Activated naive CD4-positive, alpha-beta T cell (primary cell): ENCODE results near the gene RNF17.

Experiments used
- DNase-seq, 4 experiments: peaks; one replicate each; lab custom pipeline; 2025; lab: John Stamatoyannopoulos, UW

Gene RNF17

GRCh38 chr13:24858953-24859352, 95.0 kb downstream of the RNF17 start:
- DNase-seq, result no peak

GRCh38 chr13:24860770-24861169, 96.8 kb downstream of the RNF17 start:
- DNase-seq, result no peak

- DNase-seq, result no peak
These were observed 97.8 kb downstream of the RNF17 start for GRCh38 chr13:24861617-24862362.

GRCh38 chr13:24863748-24864540, 100.0 kb downstream of the RNF17 start:
- no peak for DNase-seq

- DNase-seq, result no peak
These were observed 100.6 kb downstream of the RNF17 start for GRCh38 chr13:24864579-24864978.

- no peak for DNase-seq
These were observed 101.4 kb downstream of the RNF17 start for GRCh38 chr13:24865163-24865953.

GRCh38 chr13:24866488-24866887, 102.5 kb downstream of the RNF17 start:
- no peak for DNase-seq

GRCh38 chr13:24868874-24869273, 104.9 kb downstream of the RNF17 start:
- DNase-seq, result no peak

- DNase-seq, result no peak
These were observed 106.4 kb downstream of the RNF17 start for GRCh38 chr13:24870380-24870760.

GRCh38 chr13:24875566-24875965, 111.6 kb downstream of the RNF17 start:
- DNase-seq, result no peak

GRCh38 chr13:24877531-24877930, 113.6 kb downstream of the RNF17 start:
- DNase-seq, result no peak

GRCh38 chr13:24878340-24878739, 114.4 kb downstream of the RNF17 start:
- no peak for DNase-seq

GRCh38 chr13:24882665-24883064, 118.7 kb downstream of the RNF17 start:
- no peak for DNase-seq

- no peak for DNase-seq
These were observed 123.8 kb downstream of the RNF17 start for GRCh38 chr13:24887759-24888158.

- no peak for DNase-seq
These were observed 124.4 kb downstream of the RNF17 start for GRCh38 chr13:24888291-24888931.

- no peak for DNase-seq
These were observed 126.3 kb downstream of the RNF17 start for GRCh38 chr13:24890256-24890655.

GRCh38 chr13:24891476-24892108, 127.6 kb downstream of the RNF17 start:
- DNase-seq, result no peak

- DNase-seq, result no peak
These were observed 128.9 kb downstream of the RNF17 start for GRCh38 chr13:24892829-24893228.

GRCh38 chr13:24893863-24894262, 129.9 kb downstream of the RNF17 start:
- DNase-seq, result no peak

- DNase-seq, result no peak
These were observed 130.5 kb downstream of the RNF17 start for GRCh38 chr13:24894277-24894971.

- DNase-seq, result no peak
These were observed 131.0 kb downstream of the RNF17 start for GRCh38 chr13:24894972-24895300.
